SK-N-MC (cell line): ENCODE measurements around the gene YOD1.

ENCODE experiments used
- DNase-seq: peaks from one replicate; pipeline ENCODE4 v3.0.0-alpha.2; 2011; ENCODE audit warnings: low read depth, low spot score
- H3K27ac ChIP-seq: fragments of 200-600 bp; sonication (generic); 2 replicates; pipeline ENCODE4 v1.5.1; 2016; ENCODE audit warnings: mixed run types
- H3K36me3 ChIP-seq: fragments of 200-600 bp; sonication (generic); 2 replicates; pipeline ENCODE4 v1.6.1; 2017; ENCODE audit warnings: antibody characterized with exemption, low read length, mixed read lengths; ENCODE audit not compliant: insufficient read depth
- H3K4me3 ChIP-seq: fragments of 200-600 bp; sonication (generic); 2 replicates; pipeline ENCODE4 v1.5.1; 2016
- H3K9ac ChIP-seq: fragments of 200-600 bp; sonication (generic); 2 replicates; pipeline ENCODE4 v1.8.0; 2017; ENCODE audit warnings: mixed run types, mixed read lengths; ENCODE audit not compliant: insufficient read length
- H3K9me3 ChIP-seq: fragments of 200-600 bp; sonication (generic); 2 replicates; pipeline ENCODE4 v1.6.1; 2017; ENCODE audit warnings: low read depth, mild to moderate bottlenecking, antibody characterized with exemption, low read length, moderate library complexity, mixed read lengths
- EZH2 ChIP-seq: fragments of 200-600 bp; sonication (generic); IDR thresholded peaks from one replicate; pipeline ENCODE4 v1.6.1; 2017; ENCODE audit warnings: antibody characterized with exemption
- FOXP2 ChIP-seq: optimal IDR thresholded peaks from 2 replicates; pipeline ENCODE3; 2011; ENCODE audit warnings: mild to moderate bottlenecking, moderate library complexity; ENCODE audit not compliant: insufficient read depth; ENCODE audit errors: extremely low read length, control extremely low read depth
- POLR2AphosphoS5 ChIP-seq: IDR thresholded peaks from 2 replicates; pipeline ENCODE4 v1.6.1; 2012; ENCODE audit warnings: mild to moderate bottlenecking, low read depth, low read length, borderline replicate concordance

The YOD1 gene

DNA sequence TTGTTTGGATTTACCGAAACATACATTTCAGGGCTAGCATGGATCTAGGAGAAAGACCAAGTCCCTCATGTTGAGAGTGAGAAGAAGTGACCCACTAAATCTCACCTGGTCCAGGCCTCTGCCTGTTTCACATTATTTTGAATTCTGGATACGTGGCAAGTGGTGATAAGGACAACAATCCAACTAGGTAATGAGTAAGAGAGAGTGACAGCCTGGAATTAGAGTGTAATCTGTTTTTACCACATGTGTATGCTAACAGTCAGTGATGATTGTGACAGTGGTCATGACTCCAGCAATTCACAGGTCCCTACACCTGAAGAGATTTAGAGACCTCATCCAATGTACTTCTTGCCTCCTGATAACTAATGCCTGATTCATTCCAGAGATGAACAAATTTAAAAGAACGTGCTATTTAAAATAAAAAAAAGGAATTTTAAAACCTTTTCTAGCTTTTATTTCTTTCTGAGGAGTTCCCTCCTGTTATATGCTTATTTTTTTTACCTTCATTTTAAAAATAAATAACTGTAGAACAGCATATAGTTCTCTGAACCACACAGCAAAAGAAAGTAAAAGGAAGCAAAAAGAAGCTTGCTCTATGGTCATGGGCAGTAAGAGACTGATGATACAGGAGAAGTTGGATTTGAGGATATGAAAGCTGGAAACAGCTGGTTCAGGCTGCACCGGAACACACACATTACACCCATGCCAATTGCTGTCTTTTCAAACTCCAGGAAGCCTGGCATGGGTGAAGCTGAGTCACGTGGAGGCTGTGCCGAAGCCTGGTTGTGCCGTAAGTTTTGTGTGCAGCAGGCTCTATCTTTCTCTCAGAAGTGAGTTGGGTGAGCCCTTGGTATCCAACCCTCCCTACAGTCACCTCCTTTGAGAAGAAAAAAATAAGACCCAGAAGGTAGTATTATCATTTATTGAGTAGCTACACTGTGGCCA, 33.1 kb downstream of the YOD1 start:
- no peaks in the 10 kb centered on the region for H3K9me3 ChIP-seq
- no peak for TF ChIP-seq EZH2
- TF ChIP-seq POLR2AphosphoS5 = no peak
- no peak for TF ChIP-seq FOXP2
- H3K27ac ChIP-seq = no peak overlapping the region
- H3K9ac ChIP-seq = no peak overlapping the region
- no peak overlapping the region for H3K4me3 ChIP-seq
- no peaks in the 10 kb centered on the region for H3K36me3 ChIP-seq
- DNase-seq = no peak

- no peak for DNase-seq
- Histone ChIP-seq H3K9me3 (no peaks in the 10 kb centered on the region), H3K4me3 (no peak overlapping the region), H3K27ac (no peak overlapping the region), H3K9ac (no peak overlapping the region), H3K36me3 (no peaks in the 10 kb centered on the region)
- TF ChIP-seq FOXP2 (no peak), POLR2AphosphoS5 (no peak), EZH2 (no peak)
These were observed 35.2 kb downstream of the YOD1 start for GRCh38 chr1:207015791-207016190.

- DNase-seq = no peak
- Histone ChIP-seq H3K36me3 (no peaks in the 10 kb centered on the region), H3K9me3 (no peaks in the 10 kb centered on the region), H3K9ac (no peak overlapping the region), H3K27ac (no peak overlapping the region), H3K4me3 (no peak overlapping the region)
- TF ChIP-seq FOXP2 (no peak), POLR2AphosphoS5 (no peak), EZH2 (no peak)
These were observed 36.3 kb downstream of the YOD1 start for GRCh38 chr1:207014728-207015127.

- TF ChIP-seq POLR2AphosphoS5 (no peak), FOXP2 (no peak), EZH2 (no peak)
- H3K9me3 ChIP-seq = no peaks in the 10 kb centered on the region
- no peak overlapping the region for H3K27ac ChIP-seq
- H3K9ac ChIP-seq = no peak overlapping the region
- no peaks in the 10 kb centered on the region for H3K36me3 ChIP-seq
- H3K4me3 ChIP-seq = no peak overlapping the region
- DNase-seq = no peak
These were observed 37.5 kb downstream of the YOD1 start for GRCh38 chr1:207013321-207014085.

GRCh38 chr1:207010726-207011125, 40.3 kb downstream of the YOD1 start:
- Histone ChIP-seq H3K9me3 (no peaks in the 10 kb centered on the region), H3K9ac (no peak overlapping the region), H3K4me3 (no peak overlapping the region), H3K36me3 (no peaks in the 10 kb centered on the region), H3K27ac (no peak overlapping the region)
- TF ChIP-seq FOXP2 (no peak), POLR2AphosphoS5 (no peak), EZH2 (no peak)
- no peak for DNase-seq

DNA sequence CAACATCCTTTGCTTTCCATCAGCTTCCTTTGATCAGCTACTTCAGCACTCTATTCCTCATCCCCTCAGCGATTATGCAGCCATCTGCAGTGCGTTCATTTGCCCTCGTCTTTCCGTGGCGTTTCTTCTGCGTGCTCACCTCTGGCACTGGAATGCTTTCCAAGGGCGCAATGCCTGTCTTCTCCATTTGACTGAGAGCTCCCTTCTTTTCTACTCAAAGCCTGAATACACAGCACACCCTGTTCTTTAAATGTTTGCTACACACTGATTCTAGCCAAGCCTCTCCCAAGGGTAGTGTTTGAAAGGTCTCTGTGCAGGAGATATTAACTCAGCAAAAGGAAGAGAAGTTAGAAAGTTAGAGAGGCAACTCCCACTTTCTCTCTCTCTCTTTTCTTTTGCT, 41.1 kb downstream of the YOD1 start:
- no peak for DNase-seq
- Histone ChIP-seq H3K36me3 (no peaks in the 10 kb centered on the region), H3K27ac (no peak overlapping the region), H3K9ac (no peak overlapping the region), H3K9me3 (no peaks in the 10 kb centered on the region), H3K4me3 (no peak overlapping the region)
- TF ChIP-seq POLR2AphosphoS5 (no peak), FOXP2 (no peak), EZH2 (no peak)

GRCh38 chr1:207009182-207009850, 41.7 kb downstream of the YOD1 start:
- DNase-seq = no peak
- no peak for TF ChIP-seq EZH2
- no peaks in the 10 kb centered on the region for H3K36me3 ChIP-seq
- H3K4me3 ChIP-seq = no peak overlapping the region
- H3K9ac ChIP-seq = no peak overlapping the region
- no peaks in the 10 kb centered on the region for H3K9me3 ChIP-seq
- H3K27ac ChIP-seq = no peak overlapping the region

- H3K9ac ChIP-seq = no peak overlapping the region
- H3K27ac ChIP-seq = no peak overlapping the region
- TF ChIP-seq FOXP2 (no peak), EZH2 (no peak), POLR2AphosphoS5 (no peak)
- H3K9me3 ChIP-seq = no peaks in the 10 kb centered on the region
- no peak for DNase-seq
- no peak overlapping the region for H3K4me3 ChIP-seq
- H3K36me3 ChIP-seq = no peaks in the 10 kb centered on the region
These were observed 43.5 kb downstream of the YOD1 start for GRCh38 chr1:207007352-207008033.
